HG03457 (cell line): Measurements from ENCODE around the gene PRCC.
"Not testable (repeated sequence)": the region's sequence is repeated elsewhere in the genome, so short reads cannot be mapped to it uniquely, and the experiment has no call there.

Source experiments
- ATAC-seq: cut with Tn5 transposase; IDR thresholded peaks from one replicate; pipeline ENCODE4 v1.9.1; 2021; ENCODE audit warnings: moderate number of reproducible peaks; ENCODE audit not compliant: unreplicated experiment

Gene PRCC

DNA sequence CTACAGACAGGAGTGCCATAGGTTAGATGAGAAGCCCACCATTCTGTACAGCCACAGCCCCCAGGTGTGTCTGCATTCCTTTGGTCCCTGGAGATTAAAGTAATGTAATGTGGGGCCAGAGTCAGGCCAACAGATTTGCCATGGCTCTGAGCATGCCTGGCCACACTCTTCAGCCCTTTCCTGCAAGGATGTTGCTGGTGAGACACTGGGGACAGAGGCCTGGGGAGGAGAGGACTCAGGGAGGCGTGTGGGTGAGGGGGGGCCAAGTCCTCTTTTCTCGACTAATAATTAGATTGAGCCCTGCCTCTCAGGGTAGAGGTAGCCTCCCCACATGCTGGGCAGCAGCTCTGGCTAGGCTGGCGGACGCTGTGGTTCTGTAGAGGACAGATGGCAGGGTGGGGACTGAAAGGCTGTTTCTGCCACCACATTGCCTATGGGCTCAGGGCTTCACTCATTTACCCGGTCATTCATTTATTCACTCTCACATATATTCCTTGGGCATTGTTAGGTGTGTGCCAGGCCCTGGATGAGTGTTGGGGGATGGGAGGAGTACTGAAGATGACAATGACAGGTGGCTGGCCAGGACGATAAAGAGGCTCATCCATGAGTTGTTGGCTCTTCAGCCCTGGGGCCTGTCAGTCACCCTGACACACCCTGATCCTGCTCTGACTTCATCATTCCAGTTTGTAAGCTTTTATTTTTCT, 7.1 kb upstream of the PRCC start:
- ATAC-seq, result no peak

DNA sequence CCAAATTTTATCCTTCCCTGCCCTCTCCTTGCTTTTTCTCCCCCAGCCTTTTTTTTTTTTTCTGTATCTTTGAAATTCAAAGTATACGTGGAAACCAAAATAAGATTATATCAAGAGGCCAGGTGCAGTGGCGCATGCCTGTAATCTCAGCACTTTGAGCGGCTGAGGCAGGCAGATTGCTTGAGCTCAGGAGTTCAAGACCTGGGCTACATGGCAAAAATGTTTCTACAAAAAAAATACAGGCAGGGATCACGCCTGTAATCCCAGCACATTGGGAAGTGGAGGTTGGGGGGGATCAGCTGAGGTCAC, 6.6 kb upstream of the PRCC start:
- no peak for ATAC-seq

DNA sequence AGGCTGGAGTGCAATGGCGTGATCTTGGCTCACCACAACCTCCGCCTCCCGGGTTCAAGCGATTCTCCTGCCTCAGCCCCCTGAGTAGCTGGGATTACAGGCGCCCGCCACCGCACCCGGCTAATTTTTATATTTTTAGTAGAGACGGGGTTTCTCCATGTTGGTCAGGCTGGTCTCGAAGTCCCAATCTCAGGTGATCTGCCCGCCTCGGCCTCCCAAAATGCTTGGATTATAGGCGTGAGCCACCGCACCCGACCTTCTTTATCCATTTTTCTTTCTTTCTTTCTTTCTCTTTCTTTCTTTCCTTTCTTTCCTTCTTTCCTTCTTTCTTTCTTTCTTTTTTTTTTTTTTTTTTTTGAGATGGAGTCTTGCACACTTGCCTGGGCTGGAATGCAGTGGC, 2.2 kb upstream of the PRCC start:
- ATAC-seq, result not testable (repeated sequence)

DNA sequence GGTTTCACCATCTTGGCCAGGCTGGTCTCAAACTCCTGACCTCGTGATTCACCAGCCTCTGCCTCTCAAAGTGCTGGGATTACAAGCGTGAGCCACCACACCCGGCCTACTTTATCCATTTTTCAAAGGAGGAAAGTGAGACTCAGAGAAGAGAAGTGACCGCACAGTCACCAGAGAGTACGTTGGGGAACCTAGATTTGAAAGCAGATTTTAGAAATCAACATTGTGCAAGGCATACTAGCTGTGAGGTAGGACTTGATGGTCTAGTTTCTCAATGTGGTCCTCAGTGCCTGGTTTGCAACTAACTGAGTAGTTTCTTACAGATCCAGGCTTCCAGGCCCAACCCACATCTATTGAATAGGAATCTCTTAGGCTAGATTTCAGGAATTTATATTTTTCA, 1.7 kb upstream of the PRCC start:
- ATAC-seq, result no peak

DNA sequence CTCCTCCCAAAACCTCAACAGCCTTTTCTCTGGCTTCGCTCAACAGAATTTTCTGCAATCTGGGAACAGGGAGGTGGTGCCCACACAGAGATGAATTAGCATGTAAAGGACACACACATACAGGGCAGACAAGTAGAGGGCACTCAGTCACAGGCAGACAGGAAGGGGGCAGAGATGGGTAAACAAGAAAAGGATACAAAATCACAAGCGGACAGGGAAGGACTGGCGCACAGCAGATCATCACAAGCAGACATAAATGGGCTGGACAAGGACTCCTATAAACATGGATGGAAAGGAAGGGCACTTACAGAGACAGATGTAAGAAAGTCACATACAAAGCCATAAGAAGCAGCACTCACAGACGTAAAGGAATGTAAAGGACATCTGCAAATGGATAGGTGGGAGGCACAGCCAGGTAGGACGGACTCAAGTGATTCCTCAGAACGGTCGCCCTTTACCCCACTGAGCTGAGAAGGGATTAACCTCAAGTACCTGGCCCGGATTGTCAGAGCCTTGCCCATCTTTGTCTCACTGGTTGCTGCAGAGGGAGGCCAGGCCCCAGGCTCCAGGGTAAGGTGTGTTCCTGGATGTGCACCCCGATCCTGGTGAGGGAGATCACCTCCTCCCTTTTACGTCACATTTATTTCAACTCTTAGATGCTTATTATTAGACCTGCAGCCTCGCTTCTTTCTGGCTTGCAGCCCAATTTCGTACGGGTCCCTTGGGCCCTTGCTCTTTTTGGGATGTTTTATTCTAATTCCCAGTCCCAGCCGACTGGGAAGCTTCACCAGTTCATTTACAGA, 836 bp upstream of the PRCC start:
- peak; percentile 8 for ATAC-seq

DNA sequence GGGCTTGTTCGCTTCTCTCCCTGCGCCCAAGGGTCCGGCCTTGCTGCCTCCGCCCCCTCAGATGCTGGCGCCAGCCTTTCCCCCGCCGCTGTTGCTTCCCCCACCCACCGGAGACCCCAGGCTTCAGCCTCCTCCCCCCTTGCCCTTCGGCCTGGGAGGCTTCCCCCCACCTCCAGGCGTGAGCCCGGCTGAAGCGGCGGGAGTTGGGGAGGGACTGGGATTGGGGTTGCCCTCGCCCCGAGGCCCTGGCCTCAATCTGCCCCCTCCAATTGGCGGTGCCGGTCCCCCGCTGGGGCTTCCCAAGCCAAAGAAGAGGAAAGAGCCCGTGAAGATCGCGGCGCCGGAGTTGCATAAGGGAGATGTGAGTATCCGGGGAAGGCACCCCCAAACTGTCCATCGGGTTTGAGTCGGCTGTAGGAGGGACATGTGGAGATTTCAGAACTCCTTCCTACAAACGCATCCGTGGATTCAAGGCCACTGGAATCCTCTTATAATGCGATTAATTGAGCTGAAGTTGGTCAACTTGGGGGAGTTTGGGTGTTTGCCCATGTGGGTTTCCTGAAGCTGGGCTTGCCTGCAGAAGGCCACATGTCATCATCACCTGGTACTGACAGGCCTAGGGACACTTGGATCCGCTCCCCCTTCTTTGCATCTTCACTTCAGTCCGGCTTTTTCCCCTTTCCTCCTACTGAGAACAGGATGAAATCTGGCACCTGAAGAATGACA, 707 bp downstream of the PRCC start:
- ATAC-seq, result no peak

DNA sequence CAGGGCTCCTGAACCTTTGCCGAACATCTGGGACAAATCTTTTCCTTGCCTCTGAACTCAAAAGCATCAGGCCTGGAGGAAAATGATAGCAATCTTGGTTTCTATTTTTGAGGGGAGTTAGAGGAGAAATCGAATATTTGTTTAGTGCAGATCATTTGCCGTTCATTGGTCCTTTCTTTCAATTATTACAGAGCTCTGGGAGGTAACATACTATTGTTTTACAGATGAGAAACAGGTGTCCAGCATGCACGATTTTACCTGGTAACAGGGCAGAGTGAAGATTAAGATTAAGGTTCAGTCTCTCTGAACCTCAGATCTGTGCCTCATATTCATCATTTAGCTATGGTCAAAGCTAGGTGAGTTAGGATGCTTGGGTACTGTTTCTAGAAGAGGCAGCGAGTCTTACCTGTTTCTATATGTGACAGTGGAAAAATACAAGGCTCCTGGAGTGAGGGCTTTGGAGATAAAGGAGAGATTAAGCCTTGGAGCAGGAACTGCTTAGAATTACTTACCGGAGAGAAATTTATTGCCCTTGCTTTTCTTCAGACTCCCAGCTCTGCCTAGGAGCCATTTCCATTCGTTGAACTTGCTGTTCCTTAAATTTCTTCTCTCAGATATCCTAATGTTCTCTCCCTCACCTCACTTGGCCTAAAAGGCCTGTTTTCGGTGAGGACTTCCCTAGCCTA, 1.4 kb downstream of the PRCC start:
- ATAC-seq, result no peak

DNA sequence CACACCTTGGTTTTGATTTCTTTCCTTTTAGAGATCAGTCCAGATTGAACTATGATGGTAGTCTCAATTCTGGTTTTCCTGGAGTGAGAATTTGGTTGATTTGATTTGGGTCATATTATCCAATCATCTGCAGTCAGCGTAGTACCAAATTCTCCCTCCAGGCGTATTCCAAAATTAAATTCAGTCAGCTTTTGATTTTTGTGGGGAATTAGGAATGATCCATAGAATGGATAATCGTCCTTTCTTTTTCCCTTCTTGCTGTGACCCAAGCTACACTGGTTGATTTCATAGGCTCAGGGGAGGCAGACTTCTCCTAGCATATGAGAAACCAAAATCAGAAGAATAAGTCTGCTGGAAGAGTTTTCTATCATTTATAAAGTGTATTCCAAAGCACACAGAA, 4.9 kb downstream of the PRCC start:
- no peak for ATAC-seq

DNA sequence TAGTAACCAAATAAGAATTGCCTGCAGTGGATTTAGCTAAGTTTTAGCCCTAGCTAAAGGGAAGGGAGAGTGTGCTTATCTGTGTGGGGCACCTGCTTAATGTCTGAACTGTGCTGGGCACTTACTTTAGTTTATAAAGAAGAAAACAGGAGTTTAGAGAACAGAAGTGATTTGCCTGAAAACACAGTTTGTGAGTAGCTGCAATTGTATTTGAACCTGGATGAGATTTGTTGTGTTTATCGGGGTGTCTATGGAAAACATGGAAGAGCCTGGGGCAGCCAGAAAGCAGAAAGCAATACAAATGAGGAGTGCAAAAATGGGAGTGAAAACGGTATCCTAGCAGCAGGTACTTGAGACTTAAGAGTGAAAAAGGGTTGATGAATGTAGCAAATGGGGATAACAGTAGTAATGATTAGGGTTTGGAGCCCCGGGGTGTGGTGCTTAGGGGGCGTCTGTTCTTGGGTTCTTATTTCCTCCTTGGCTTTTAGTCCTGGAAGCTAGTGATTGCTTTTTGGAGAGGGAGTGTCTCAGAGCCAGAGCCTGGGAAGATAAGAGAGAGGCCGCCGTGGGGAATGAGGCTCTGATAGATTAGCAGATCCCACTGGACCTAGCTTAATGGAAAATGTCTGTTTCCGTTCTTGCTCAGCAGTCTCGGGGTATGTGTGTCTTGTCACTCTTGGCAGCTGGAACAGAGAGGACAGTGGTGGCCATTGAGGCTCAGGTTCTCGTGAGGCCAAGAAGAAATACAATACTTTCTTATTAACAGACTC, 5.6 kb downstream of the PRCC start:
- ATAC-seq, result no peak

DNA sequence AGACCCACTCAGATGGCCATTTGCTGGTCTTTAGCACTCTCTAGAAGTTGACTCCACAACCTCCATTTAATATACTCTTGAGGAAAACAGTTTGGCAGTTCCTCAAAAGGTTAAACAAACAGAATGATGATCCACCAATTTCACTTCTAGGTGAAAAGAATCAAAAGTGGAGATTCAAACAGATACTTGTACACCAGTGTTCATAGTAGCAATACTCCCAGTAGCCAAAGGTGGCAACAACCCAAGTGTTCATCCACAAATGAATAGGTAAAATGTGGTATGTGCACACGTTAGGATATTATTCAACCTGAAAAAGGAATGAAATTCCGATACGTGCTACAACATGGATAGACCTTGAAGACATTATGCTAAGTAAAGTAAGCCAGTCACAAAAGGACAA, 6.3 kb downstream of the PRCC start:
- ATAC-seq, result no peak

DNA sequence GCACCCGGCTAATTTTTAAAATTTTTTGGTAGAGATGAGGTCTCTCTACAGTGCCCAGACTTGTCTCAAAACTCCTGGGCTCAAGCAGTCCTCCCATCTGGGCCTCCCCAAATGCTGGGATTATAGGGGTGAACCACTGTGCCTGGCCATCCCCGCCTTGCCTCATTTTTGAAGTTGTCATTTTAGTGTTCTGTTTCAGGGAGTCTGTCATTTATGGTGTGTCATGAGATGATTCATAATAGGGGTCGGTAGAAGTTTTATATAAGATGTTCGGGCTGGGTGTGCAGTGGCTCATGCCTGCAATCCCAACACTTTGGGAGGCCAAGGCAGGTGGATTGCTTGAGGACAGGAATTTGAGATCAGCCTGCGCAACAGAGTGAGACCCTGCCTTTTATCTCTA, 8.5 kb downstream of the PRCC start:
- ATAC-seq, result no peak

DNA sequence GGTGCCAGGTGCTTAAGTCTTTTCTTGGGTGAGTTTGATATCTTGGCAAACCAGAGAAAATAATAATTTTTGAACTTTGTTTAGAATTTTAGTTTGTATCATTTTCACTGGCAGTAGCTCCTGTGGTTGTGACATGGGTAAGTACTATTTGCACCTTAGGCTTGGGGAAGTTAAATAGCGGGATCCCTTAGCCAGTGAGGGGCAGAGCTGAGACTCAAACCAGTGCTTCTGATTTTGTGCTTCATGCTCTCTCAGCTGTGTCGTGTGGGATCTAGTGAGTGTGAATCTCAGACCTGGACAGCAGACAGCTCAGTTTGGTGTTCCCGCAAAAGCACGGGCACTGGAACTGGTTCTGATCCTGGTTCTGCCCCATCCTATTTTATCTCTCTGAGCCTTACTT, 9.6 kb downstream of the PRCC start:
- ATAC-seq, result no peak

DNA sequence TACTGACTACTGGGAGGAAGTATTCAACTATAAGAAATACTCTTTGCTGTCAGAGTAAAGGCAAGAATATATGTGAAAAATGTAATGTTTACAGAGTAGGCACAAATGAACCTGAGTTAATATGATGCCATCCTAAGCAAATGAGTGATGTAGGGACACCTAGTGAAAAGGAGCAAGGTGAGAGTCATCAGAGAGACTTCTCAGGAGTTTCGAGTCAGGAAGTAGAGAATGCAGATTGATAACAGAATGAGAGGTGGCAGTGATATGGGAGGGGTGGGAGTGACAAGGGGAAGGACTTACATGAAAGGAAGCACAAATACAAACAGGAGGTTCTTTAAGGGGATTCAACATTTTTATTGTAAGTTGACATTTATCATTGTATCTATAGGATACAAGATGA, 10.2 kb downstream of the PRCC start:
- ATAC-seq, result no peak

DNA sequence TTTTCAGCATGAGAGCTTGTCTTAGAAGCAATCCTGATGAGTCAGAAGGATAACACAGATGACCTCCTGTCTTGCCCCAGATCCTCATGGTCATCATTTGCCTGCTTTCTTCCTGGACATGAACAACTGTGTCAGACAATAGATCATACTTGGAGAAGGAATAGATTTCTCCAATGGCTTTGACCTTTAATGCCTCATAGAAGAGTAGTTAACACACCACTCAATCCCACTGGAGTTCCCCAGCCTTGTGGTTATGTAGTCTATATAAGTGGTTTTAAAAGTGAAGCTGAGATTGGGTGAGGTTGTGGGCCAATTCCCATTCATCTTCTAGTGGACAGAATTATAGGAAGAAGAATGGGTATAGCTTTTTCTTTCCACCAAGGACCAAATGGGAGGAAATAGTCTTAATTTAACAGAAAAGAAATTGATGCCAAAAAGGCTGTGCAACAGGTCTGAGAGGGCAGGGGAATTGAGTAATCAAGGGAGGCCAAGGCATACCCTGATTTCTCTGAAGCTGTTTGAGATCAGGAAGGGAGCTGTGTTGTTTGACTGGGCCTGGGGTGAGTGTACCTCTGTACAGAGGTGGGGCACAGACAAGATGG, 14.4 kb downstream of the PRCC start:
- ATAC-seq, result no peak

DNA sequence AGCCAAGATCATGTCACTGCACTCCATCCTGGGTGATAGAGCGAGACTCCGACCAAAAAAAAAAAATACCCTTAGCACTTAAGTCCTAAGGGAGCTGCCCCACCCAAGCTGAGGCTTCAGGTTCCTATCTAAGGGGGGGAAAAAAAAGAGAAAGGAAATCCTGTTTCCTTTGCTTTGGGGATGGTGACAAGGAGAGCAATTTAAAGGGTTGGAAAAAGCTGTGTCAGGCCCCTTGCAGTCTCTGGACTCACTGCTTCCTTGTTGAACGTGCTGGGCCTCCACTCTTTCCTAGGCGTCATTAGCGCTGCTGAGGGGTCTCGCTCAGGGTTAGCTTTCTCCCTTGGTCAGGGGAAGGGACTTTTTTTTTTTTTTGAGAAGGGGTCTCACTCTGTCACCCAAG, 18.1 kb downstream of the PRCC start:
- no peak for ATAC-seq

DNA sequence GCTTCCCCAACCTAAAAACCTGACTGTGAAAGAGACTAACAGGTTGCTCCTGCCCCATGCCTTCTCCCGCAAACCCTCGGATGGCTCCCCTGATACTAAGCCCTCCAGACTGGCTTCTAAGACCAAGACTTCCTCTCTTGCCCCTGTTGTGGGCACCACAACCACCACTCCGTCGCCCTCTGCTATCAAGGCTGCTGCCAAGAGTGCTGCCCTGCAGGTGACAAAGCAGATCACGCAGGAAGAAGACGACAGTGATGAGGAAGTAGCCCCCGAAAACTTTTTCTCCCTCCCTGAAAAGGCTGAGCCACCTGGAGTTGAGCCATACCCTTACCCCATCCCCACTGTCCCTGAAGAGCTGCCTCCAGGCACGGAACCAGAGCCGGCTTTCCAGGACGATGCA, 19.3 kb downstream of the PRCC start:
- no peak for ATAC-seq

DNA sequence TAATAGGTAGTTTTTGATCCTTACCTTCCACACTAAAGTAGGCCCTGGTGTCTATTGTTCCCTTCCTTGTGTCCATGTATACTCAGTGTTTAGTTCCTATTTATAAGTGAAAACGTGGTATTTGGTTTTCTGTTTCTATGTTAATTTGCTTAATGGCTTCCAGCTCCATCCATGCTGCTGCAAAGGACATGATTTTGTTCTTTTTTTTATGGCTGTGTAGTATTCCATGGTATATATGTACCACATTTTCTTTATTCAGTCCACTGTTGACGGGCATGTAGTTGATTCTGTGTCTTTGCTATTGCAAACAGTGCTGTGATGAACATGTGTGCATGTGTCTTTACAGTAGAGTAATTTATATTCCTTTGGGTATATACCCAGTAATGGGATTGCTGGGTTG, 20.8 kb downstream of the PRCC start:
- no peak for ATAC-seq

DNA sequence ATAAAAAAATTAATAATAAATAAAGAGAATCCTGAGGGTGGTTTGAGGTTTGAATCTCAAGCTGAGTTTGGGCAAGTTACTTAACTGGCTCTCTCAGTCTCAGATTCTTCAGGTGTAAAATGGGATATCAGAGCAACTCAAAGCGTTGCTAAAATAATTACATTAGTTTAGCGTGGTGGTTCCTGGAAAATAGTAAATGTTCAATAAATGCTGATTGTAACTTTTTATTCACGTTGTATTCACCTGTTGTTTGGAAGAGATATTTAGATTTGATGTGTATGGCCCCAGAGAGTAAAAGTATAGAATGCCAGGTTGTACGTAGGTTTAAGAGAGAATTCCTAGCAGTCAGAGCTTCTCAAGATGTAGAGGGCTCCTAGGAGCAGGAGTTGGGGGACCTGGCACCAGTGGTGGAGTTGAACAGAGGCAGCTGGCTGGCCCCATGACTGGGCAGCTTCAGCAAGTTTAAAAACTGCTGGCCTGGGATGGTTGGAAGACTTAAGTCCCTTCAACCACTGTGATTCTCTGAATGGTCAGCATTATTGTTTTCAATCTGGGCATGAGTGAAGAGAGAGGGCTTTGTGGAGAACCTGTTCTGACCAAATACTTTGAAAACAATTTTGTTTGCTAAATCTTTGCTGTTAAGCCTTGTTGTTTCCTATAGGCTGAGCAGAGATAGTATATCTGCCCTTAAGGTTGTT, 22.4 kb downstream of the PRCC start:
- ATAC-seq, result no peak

DNA sequence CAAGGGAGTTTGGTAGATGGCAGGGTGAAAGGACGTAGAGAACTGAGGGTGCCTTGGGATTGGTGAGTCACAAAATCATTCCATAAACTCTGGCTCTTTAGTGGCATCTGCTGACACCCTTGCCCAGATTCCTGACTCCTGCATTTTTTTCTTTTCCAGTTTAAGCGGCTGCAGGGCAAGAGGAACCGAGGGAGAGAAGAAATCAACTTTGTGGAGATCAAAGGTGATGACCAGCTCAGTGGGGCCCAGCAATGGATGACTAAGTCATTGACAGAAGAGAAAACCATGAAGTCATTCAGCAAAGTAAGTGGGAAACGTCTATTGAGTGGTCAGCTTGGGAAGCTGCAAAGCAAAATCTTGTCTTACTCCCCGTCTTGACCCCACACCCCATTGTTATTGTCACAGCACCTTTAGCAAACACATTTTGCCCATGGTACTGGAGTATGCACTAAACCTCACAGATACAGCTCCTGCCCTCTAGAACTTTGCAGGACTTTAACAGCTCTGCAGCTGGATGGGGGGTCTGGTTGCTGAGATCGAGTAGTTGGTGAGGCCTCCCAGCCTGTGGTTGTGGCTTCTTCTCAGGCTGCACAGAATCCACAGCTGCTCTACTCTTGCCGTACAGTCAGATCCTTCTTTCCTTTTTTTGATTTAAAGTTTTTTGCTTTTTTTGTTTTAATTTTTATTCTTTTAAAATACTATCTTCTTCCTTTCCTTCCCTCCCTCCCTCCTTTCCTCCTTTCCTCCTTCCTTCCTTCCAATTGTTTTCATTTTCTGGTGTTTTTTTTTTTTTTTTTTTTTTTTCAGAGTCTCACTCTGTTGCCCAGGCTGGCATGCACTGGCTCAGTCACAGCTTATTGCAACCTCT, 27.4 kb downstream of the PRCC start:
- ATAC-seq, result no peak
